MCF 10A (cell line): Measurements from ENCODE around the gene DHRS1. TPM values are rescaled to one million over a fixed set of nuclear protein-coding genes. Genes with fewer than 3 reads are reported as not detected.

Experiments
- BruUV-seq: library from RNA; stranded (reverse); fragments of 400-500 nt; replicated peaks from 2 replicates; lab custom pipeline; 2021; lab: Mats Ljungman, UMichigan
- CTCF ChIA-PET: fragments of 300-600 bp; sonication (Branson Sonifier 250); formaldehyde crosslinking; extraction: SDS; loops from one replicate; lab custom pipeline; 2021; ENCODE audit warnings: antibody characterized with exemption, inconsistent platforms; lab: Yijun Ruan, JAX
- POLR2A ChIA-PET: fragments of 300-600, 350-650 bp; sonication (Branson Sonifier 250); formaldehyde crosslinking; extraction: SDS; loops from one replicate; lab custom pipeline; 2020; ENCODE audit warnings: antibody characterized with exemption, inconsistent platforms; lab: Yijun Ruan, JAX
- DNase-seq: peaks from one replicate; pipeline ENCODE4 v3.0.0-alpha.2; 2018; ENCODE audit not compliant: unreplicated experiment
- H3K27ac Mint-ChIP-seq: one replicate; pipeline ENCODE4 v1.8.0; 2022; ENCODE audit warnings: mild to moderate bottlenecking, low read depth, mixed read lengths; ENCODE audit not compliant: unreplicated experiment
- H3K27me3 Mint-ChIP-seq: one replicate; pipeline ENCODE4 v1.8.0; 2022; ENCODE audit warnings: mixed read lengths; ENCODE audit not compliant: insufficient read depth, unreplicated experiment
- H3K36me3 Mint-ChIP-seq: one replicate; pipeline ENCODE4 v1.8.0; 2022; ENCODE audit warnings: mild to moderate bottlenecking, moderate library complexity, mixed read lengths; ENCODE audit not compliant: insufficient read depth, unreplicated experiment
- H3K4me1 Mint-ChIP-seq: one replicate; pipeline ENCODE4 v1.8.0; 2022; ENCODE audit warnings: mixed read lengths; ENCODE audit not compliant: insufficient read depth, unreplicated experiment
- H3K4me3 Mint-ChIP-seq: one replicate; pipeline ENCODE4 v1.8.0; 2022; ENCODE audit warnings: mild to moderate bottlenecking, moderate library complexity, mixed read lengths; ENCODE audit not compliant: unreplicated experiment
- H3K9me3 Mint-ChIP-seq: one replicate; pipeline ENCODE4 v1.8.0; 2022; ENCODE audit warnings: mixed read lengths; ENCODE audit not compliant: unreplicated experiment
- CTCF ChIP-seq: fragments of 200-600 bp; IDR thresholded peaks from one replicate; pipeline ENCODE4 v1.8.0; 2022; ENCODE audit warnings: antibody characterized with exemption, mild to moderate bottlenecking; ENCODE audit not compliant: unreplicated experiment
- intact Hi-C: fragments of 100-400 bp; cut with micrococcal nuclease; formaldehyde crosslinking; loops from 2 replicates; pipeline ENCODE4 v1.14.1; 2022
- total RNA-seq: library from RNA; stranded (reverse); gene quantifications from 2 replicates; pipeline ENCODE4 v1.2.3, GENCODE V29; 2022

DHRS1 gene
- total RNA-seq, 1 experiment from 2014 or later = 29.7 TPM

GRCh38 chr14:24266344-24267244, 33.0 kb downstream of the DHRS1 start:
- no peak for DNase-seq
- intact Hi-C loops = no loop called here
- Mint-ChIP-seq H3K4me3 (no peak overlapping the region), H3K27me3 (no peaks in the 10 kb centered on the region), H3K36me3 (peaks cover 25% of the 10 kb centered on the region), H3K27ac (no peak overlapping the region), H3K4me1 (peaks cover 37% of the 10 kb centered on the region), H3K9me3 (no peaks in the 10 kb centered on the region)
- ChIA-PET CTCF (interaction anchor here (0.7 to 32.3 kb wide), 5 partner anchors 16 to 67 kb away, joined by 3 to 457 read pairs (median 23); partner anchors contain the start of genes CIDEB, DHRS1, NOP9 and TINF2), POLR2A (interaction anchor here (0.6 to 7.2 kb wide), 5 partner anchors 8 to 31 kb away, joined by 3 to 62 read pairs (median 4); partner anchors contain the start of genes DHRS1, NOP9 and TINF2)
- no peak for TF ChIP-seq CTCF
- no TSS peak for BruUV-seq

- Mint-ChIP-seq H3K36me3 (peaks cover 25% of the 10 kb centered on the region), H3K4me1 (peaks cover 48% of the 10 kb centered on the region), H3K9me3 (no peaks in the 10 kb centered on the region), H3K27me3 (no peaks in the 10 kb centered on the region), H3K27ac (peak overlapping the region; percentile 83), H3K4me3 (no peak overlapping the region)
- intact Hi-C loops = no loop called here
- CTCF ChIA-PET = interaction anchor here (0.6 to 32.3 kb wide), 7 partner anchors 11 to 704 kb away, joined by 3 to 457 read pairs (median 5); partner anchors contain the start of genes CIDEB, DHRS1, NOP9 and TINF2
- peak; percentile 87 for DNase-seq
- no TSS peak for BruUV-seq
- no peak for TF ChIP-seq CTCF
- POLR2A ChIA-PET = interaction anchor here (0.6 to 7.2 kb wide), 16 partner anchors 10 to 150 kb away, joined by 3 to 62 read pairs (median 4); partner anchors contain the start of genes CIDEB, DCAF11, DHRS1 and NOP9
Measured at GRCh38 chr14:24264298-24264697, 35.3 kb downstream of the DHRS1 start.

- Mint-ChIP-seq H3K4me3 (peak overlapping the region; percentile 28), H3K27me3 (no peaks in the 10 kb centered on the region), H3K27ac (peak overlapping the region; percentile 83), H3K9me3 (no peaks in the 10 kb centered on the region), H3K36me3 (peaks cover 25% of the 10 kb centered on the region), H3K4me1 (peaks cover 52% of the 10 kb centered on the region)
- intact Hi-C loops = no loop called here
- TF ChIP-seq CTCF = no peak
- CTCF ChIA-PET = interaction anchor here (0.6 to 32.3 kb wide), 9 partner anchors 11 to 703 kb away, joined by 3 to 457 read pairs (median 4); partner anchors contain the start of genes CIDEB, DHRS1, LTB4R2 and NOP9
- no TSS peak for BruUV-seq
- POLR2A ChIA-PET = interaction anchor here (0.6 to 7.2 kb wide), 14 partner anchors 10 to 150 kb away, joined by 3 to 62 read pairs (median 5); partner anchors contain the start of genes DCAF11, DHRS1, NOP9 and NRL
- no peak for DNase-seq
Measured at GRCh38 chr14:24263848-24264247, 35.7 kb downstream of the DHRS1 start.
